Mesenchymal stem cell (in vitro differentiated cells and primary cell): Measurements from ENCODE around the gene ATXN7L1.

Experiments
- DNase-seq: peaks from one replicate; pipeline ENCODE4 v3.0.0-alpha.2; 2013
- H2AFZ ChIP-seq: one replicate; pipeline ENCODE4 v1.6.1; 2013; ENCODE audit warnings: low read depth, mild to moderate bottlenecking, control low read depth, inconsistent platforms, low read length, moderate library complexity
- H2AK5ac ChIP-seq: 2 replicates; pipeline ENCODE4 v1.6.1; 2013; ENCODE audit warnings: low read length, moderate library complexity, mild to moderate bottlenecking, inconsistent platforms; ENCODE audit not compliant: severe bottlenecking
- H2BK120ac ChIP-seq: one replicate; pipeline ENCODE4 v1.6.1; 2013; ENCODE audit warnings: low read depth, mild to moderate bottlenecking, inconsistent platforms, low read length, moderate library complexity
- H2BK12ac ChIP-seq, 2 experiments: one replicate each; pipeline ENCODE4 v1.6.1; 2013; ENCODE audit warnings: inconsistent platforms in 2 of 2, low read length in 2 of 2, mild to moderate bottlenecking in 2 of 2, moderate library complexity in 2 of 2, control low read depth in 1 of 2
- H2BK15ac ChIP-seq: one replicate; pipeline ENCODE4 v1.6.1; 2013; ENCODE audit warnings: mild to moderate bottlenecking, low read depth, inconsistent platforms; ENCODE audit not compliant: poor library complexity, severe bottlenecking
- H2BK5ac ChIP-seq: 2 replicates; pipeline ENCODE4 v1.6.1; 2013; ENCODE audit warnings: low read depth, mild to moderate bottlenecking, low read length, control low read depth, inconsistent platforms; ENCODE audit not compliant: poor library complexity, severe bottlenecking
- H3K14ac ChIP-seq, 2 experiments: one replicate each; pipeline ENCODE4 v1.6.1; 2013; ENCODE audit warnings: inconsistent platforms in 2 of 2, low read length in 2 of 2, control low read depth in 1 of 2, mild to moderate bottlenecking in 1 of 2, moderate library complexity in 1 of 2
- H3K18ac ChIP-seq, 2 experiments: one replicate each; pipeline ENCODE4 v1.6.1; 2013; ENCODE audit warnings: inconsistent platforms in 2 of 2, low read length in 2 of 2, control low read depth in 1 of 2, low read depth in 1 of 2, mild to moderate bottlenecking in 1 of 2
- H3K23ac ChIP-seq, 2 experiments: one replicate each; pipeline ENCODE4 v1.6.1; 2013; ENCODE audit warnings: inconsistent platforms in 2 of 2, low read length in 2 of 2, mild to moderate bottlenecking in 2 of 2, moderate library complexity in 2 of 2, control low read depth in 1 of 2
- H3K27ac ChIP-seq: 2 replicates; pipeline ENCODE4 v1.5.1; 2013; ENCODE audit warnings: mild to moderate bottlenecking, moderate library complexity, low read length, control low read depth, inconsistent platforms; ENCODE audit not compliant: poor library complexity, severe bottlenecking
- H3K27me3 ChIP-seq, 2 experiments: 2 replicates each; pipeline versions ENCODE4 v1.6.1 to v1.7.0; 2013; ENCODE audit warnings: low read length in 2 of 2, mild to moderate bottlenecking in 2 of 2, moderate library complexity in 2 of 2, control low read depth in 1 of 2, inconsistent platforms in 1 of 2; ENCODE audit not compliant: control insufficient read depth in 1 of 2, insufficient read depth in 1 of 2
- H3K36me3 ChIP-seq, 2 experiments: 2 replicates each; pipeline versions ENCODE4 v1.6.1 to v1.7.0; 2013; ENCODE audit warnings: low read length in 2 of 2, control low read depth in 1 of 2, inconsistent platforms in 1 of 2, low read depth in 1 of 2, mild to moderate bottlenecking in 1 of 2; ENCODE audit not compliant: insufficient read depth in 2 of 2, control insufficient read depth in 1 of 2
- H3K4ac ChIP-seq, 2 experiments: one replicate each; pipeline ENCODE4 v1.6.1; 2013; ENCODE audit warnings: inconsistent platforms in 2 of 2, low read length in 2 of 2, mild to moderate bottlenecking in 2 of 2, moderate library complexity in 2 of 2, control low read depth in 1 of 2, low read depth in 1 of 2
- H3K4me1 ChIP-seq: 2 replicates; pipeline ENCODE4 v1.6.1; 2013; ENCODE audit warnings: low read depth, low read length, control low read depth; ENCODE audit not compliant: control insufficient read depth, insufficient read depth
- H3K4me2 ChIP-seq: 2 replicates; pipeline ENCODE4 v1.6.1; 2013; ENCODE audit warnings: low read length, mild to moderate bottlenecking, inconsistent platforms; ENCODE audit not compliant: poor library complexity, severe bottlenecking
- H3K4me3 ChIP-seq, 2 experiments: 2 replicates each; pipeline versions ENCODE4 v1.5.1 to v1.7.0; 2013; ENCODE audit warnings: low read length in 2 of 2, mild to moderate bottlenecking in 2 of 2, control low read depth in 1 of 2, low read depth in 1 of 2; ENCODE audit not compliant: insufficient read depth in 1 of 2
- H3K79me1 ChIP-seq: replicated peaks from 2 replicates; pipeline ENCODE4 v1.6.1; 2013; ENCODE audit warnings: mild to moderate bottlenecking, control low read depth, low read length, inconsistent platforms; ENCODE audit not compliant: poor library complexity, severe bottlenecking
- H3K9ac ChIP-seq: 2 replicates; pipeline ENCODE4 v1.7.0; 2013; ENCODE audit warnings: mild to moderate bottlenecking, low read length, moderate library complexity
- H3K9me3 ChIP-seq: 2 replicates; pipeline ENCODE4 v1.7.0; 2013; ENCODE audit warnings: mild to moderate bottlenecking, low read length; ENCODE audit not compliant: control insufficient read depth
- H4K8ac ChIP-seq: one replicate; pipeline ENCODE4 v1.6.1; 2013; ENCODE audit warnings: inconsistent platforms, mild to moderate bottlenecking, low read length, moderate library complexity
- H4K91ac ChIP-seq: one replicate; pipeline ENCODE4 v1.6.1; 2013; ENCODE audit warnings: mild to moderate bottlenecking, low read length, inconsistent platforms
- WGBS: methylation state at CpG from one replicate; pipeline ENCODE4 v1.1.7; 2013; ENCODE audit warnings: mixed read lengths; 5-methylcytosine and 5-hydroxymethylcytosine counted together

ATXN7L1 gene

GRCh38 chr7:105673367-105674084 lies 202.9 kb downstream of the ATXN7L1 start:
- Histone ChIP-seq H2BK120ac (no peak overlapping the region), H3K4me3 (no peak overlapping the region), H3K79me1 (peaks cover 3% of the 10 kb centered on the region), H2BK15ac (no peak overlapping the region), H3K9me3 (no peaks in the 10 kb centered on the region), H3K36me3 (no peaks in the 10 kb centered on the region), H3K27me3 (no peaks in the 10 kb centered on the region), H3K4me2 (no peak overlapping the region), H2BK5ac (no peak overlapping the region), H4K91ac (no peak overlapping the region), H3K14ac (no peak overlapping the region), H2AK5ac (no peak overlapping the region), H3K9ac (no peak overlapping the region), H3K4me1 (peaks cover 2% of the 10 kb centered on the region), H3K23ac (no peak overlapping the region), H2BK12ac (no peak overlapping the region), H3K4ac (no peak overlapping the region), H4K8ac (no peak overlapping the region), H2AFZ (no peak overlapping the region), H3K18ac (no peak overlapping the region), H3K27ac (no peak overlapping the region)
- no peak for DNase-seq
- 95% methylated on average over 7 of the region's 7 CpGs for WGBS

GRCh38 chr7:105672801-105673200 lies 203.6 kb downstream of the ATXN7L1 start:
- H4K8ac ChIP-seq: no peak overlapping the region
- no peak for DNase-seq
- H3K9me3 ChIP-seq: no peaks in the 10 kb centered on the region
- H3K4ac ChIP-seq: no peak overlapping the region
- no peak overlapping the region for H2AFZ ChIP-seq
- peaks cover 2% of the 10 kb centered on the region for H3K4me1 ChIP-seq
- no peak overlapping the region for H3K18ac ChIP-seq
- no peak overlapping the region for H2BK12ac ChIP-seq
- no peak overlapping the region for H3K4me2 ChIP-seq
- H2AK5ac ChIP-seq: no peak overlapping the region
- no peak overlapping the region for H2BK120ac ChIP-seq
- 100% methylated on average over 2 of the region's 2 CpGs for WGBS
- peaks cover 3% of the 10 kb centered on the region for H3K79me1 ChIP-seq
- H3K9ac ChIP-seq: no peak overlapping the region
- H3K27me3 ChIP-seq: no peaks in the 10 kb centered on the region
- H3K36me3 ChIP-seq: no peaks in the 10 kb centered on the region
- H3K14ac ChIP-seq: no peak overlapping the region
- no peak overlapping the region for H3K23ac ChIP-seq
- no peak overlapping the region for H3K27ac ChIP-seq
- H2BK5ac ChIP-seq: no peak overlapping the region
- H4K91ac ChIP-seq: no peak overlapping the region
- no peak overlapping the region for H3K4me3 ChIP-seq
- no peak overlapping the region for H2BK15ac ChIP-seq

- H3K14ac ChIP-seq: no peak overlapping the region
- no peak overlapping the region for H3K4me2 ChIP-seq
- no peaks in the 10 kb centered on the region for H3K9me3 ChIP-seq
- H2BK12ac ChIP-seq: no peak overlapping the region
- H3K36me3 ChIP-seq: peaks cover 3 to 31% of the 10 kb centered on the region in 2 experiments
- H2AFZ ChIP-seq: no peak overlapping the region
- DNase-seq: no peak
- no peak overlapping the region for H2BK5ac ChIP-seq
- no peaks in the 10 kb centered on the region for H3K27me3 ChIP-seq
- no peaks in the 10 kb centered on the region for H3K79me1 ChIP-seq
- H3K4me1 ChIP-seq: peaks cover 4% of the 10 kb centered on the region
- no peak overlapping the region for H2AK5ac ChIP-seq
- H3K27ac ChIP-seq: no peak overlapping the region
- no peak overlapping the region for H3K9ac ChIP-seq
- no peak overlapping the region for H4K91ac ChIP-seq
- no peak overlapping the region for H2BK120ac ChIP-seq
- no peak overlapping the region for H3K4ac ChIP-seq
- H3K4me3 ChIP-seq: no peak overlapping the region
- H3K18ac ChIP-seq: no peak overlapping the region
- H3K23ac ChIP-seq: no peak overlapping the region
- H4K8ac ChIP-seq: no peak overlapping the region
- H2BK15ac ChIP-seq: no peak overlapping the region
- 78% methylated on average over 1 of the region's 1 CpG for WGBS
These were observed 210.1 kb downstream of the ATXN7L1 start for GRCh38 chr7:105666324-105666723.

- Histone ChIP-seq H3K9ac (no peak overlapping the region), H2AFZ (no peak overlapping the region), H3K4me1 (peaks cover 4% of the 10 kb centered on the region), H3K4me3 (no peak overlapping the region), H3K14ac (no peak overlapping the region), H2AK5ac (no peak overlapping the region), H3K27me3 (no peaks in the 10 kb centered on the region), H2BK120ac (no peak overlapping the region), H3K23ac (no peak overlapping the region), H3K27ac (no peak overlapping the region), H2BK5ac (no peak overlapping the region), H3K4me2 (no peak overlapping the region), H3K18ac (no peak overlapping the region), H3K9me3 (no peaks in the 10 kb centered on the region), H3K36me3 (peaks cover 3 to 36% of the 10 kb centered on the region in 2 experiments), H3K79me1 (no peaks in the 10 kb centered on the region), H2BK15ac (no peak overlapping the region), H3K4ac (no peak overlapping the region), H4K8ac (no peak overlapping the region), H2BK12ac (no peak overlapping the region), H4K91ac (no peak overlapping the region)
- WGBS: 68% methylated on average over 7 of the region's 7 CpGs
- no peak for DNase-seq
These were observed 210.7 kb downstream of the ATXN7L1 start for GRCh38 chr7:105665684-105666083.
